IPS-NIHi7 (cell line): Measurements from ENCODE around the gene MSRB1.
"Not testable (repeated sequence)": the region's sequence is repeated elsewhere in the genome, so short reads cannot be mapped to it uniquely, and the experiment has no call there.

ENCODE experiments used
- DNase-seq: peaks from one replicate; pipeline ENCODE4 v3.0.0; 2012; ENCODE audit warnings: mixed read lengths; ENCODE audit errors: extremely low spot score

The MSRB1 gene

GRCh38 chr16:1978476-1979120 lies 35.6 kb upstream of the MSRB1 start:
- DNase-seq, result peak; percentile 37

GRCh38 chr16:1977875-1978268 lies 34.9 kb upstream of the MSRB1 start:
- no peak for DNase-seq

- DNase-seq, result no peak
Measured at GRCh38 chr16:1976951-1977874, 34.2 kb upstream of the MSRB1 start.

GRCh38 chr16:1976216-1976520 lies 33.2 kb upstream of the MSRB1 start:
- no peak for DNase-seq

GRCh38 chr16:1975432-1976215 lies 32.6 kb upstream of the MSRB1 start:
- DNase-seq, result no peak

GRCh38 chr16:1974157-1975070 lies 31.4 kb upstream of the MSRB1 start:
- no peak for DNase-seq

- no peak for DNase-seq
Measured at GRCh38 chr16:1973461-1974156, 30.6 kb upstream of the MSRB1 start.

- DNase-seq, result no peak
Measured at GRCh38 chr16:1972490-1972877, 29.5 kb upstream of the MSRB1 start.

- peak; percentile 92 for DNase-seq
Measured at GRCh38 chr16:1971796-1972489, 28.9 kb upstream of the MSRB1 start, which contains the start of gene TBL3. TBL3 (plus strand) TSS chr16:1972053; CDS start chr16:1972165, 112 bp downstream.

GRCh38 chr16:1968146-1968953 lies 25.4 kb upstream of the MSRB1 start:
- DNase-seq, result no peak

GRCh38 chr16:1966460-1966859 lies 23.5 kb upstream of the MSRB1 start, which contains the start of gene RNF151:
RNF151 (plus strand) TSS chr16:1966856; CDS start chr16:1966882, 26 bp downstream.
- no peak for DNase-seq

- no peak for DNase-seq
Measured at GRCh38 chr16:1965396-1966001, 22.5 kb upstream of the MSRB1 start.

- peak; percentile 98 for DNase-seq
Measured at GRCh38 chr16:1964506-1965395, 21.8 kb upstream of the MSRB1 start, which contains the start of gene RPS2. RPS2 (minus strand) TSS chr16:1964826; CDS start chr16:1964625, 201 bp downstream.

GRCh38 chr16:1963806-1964505 lies 21.0 kb upstream of the MSRB1 start:
- no peak for DNase-seq

- DNase-seq, result not testable (repeated sequence)
Measured at GRCh38 chr16:1962161-1963153, 19.5 kb upstream of the MSRB1 start.

GRCh38 chr16:1961651-1962067 lies 18.7 kb upstream of the MSRB1 start:
- DNase-seq, result no peak
